ENCODE results near the gene C14orf39.

C14orf39 gene

GRCh38 chr14:60508707-60509437, 23.0 kb upstream of the C14orf39 start, which contains the start of gene SIX6:
Gene SIX6 (plus strand): TSS chr14:60509146. CDS start chr14:60509399, 253 bp downstream.
- TF ChIP-seq MYC (IDR thresholded peaks at IDR 0.05; ENCODE audit: low read depth, low read length) (no peak), POLR2A (IDR thresholded peaks at IDR 0.05; ENCODE audit: extremely low read depth, insufficient read length) (no peak), MAX (IDR thresholded peaks at IDR 0.05; ENCODE audit: low read depth, low read length) (no peak), CTCF (IDR thresholded peaks at IDR 0.05; ENCODE audit: low read depth, low read length) (no peak)
- DNase-seq (ENCODE audit: low read depth), result no peak
- H3K4me3 ChIP-seq (ENCODE audit: low read depth, low read length), result no peak within 1 kb of the TSS

- DNase-seq (ENCODE audit: low read depth), result no peak
- no peak overlapping the region for H3K4me3 ChIP-seq (ENCODE audit: low read depth, low read length)
Observed at GRCh38 chr14:60508363-60508706, 22.5 kb upstream of the C14orf39 start.

GRCh38 chr14:60506985-60507829, 21.3 kb upstream of the C14orf39 start:
- no peak overlapping the region for H3K4me3 ChIP-seq (ENCODE audit: low read depth, low read length)
- DNase-seq (ENCODE audit: low read depth), result no peak
- TF ChIP-seq MYC (IDR thresholded peaks at IDR 0.05; ENCODE audit: low read depth, low read length), result no peak
- no peak for TF ChIP-seq MAX (IDR thresholded peaks at IDR 0.05; ENCODE audit: low read depth, low read length)
- no peak for TF ChIP-seq POLR2A (IDR thresholded peaks at IDR 0.05; ENCODE audit: extremely low read depth, insufficient read length)
- no peak for TF ChIP-seq CTCF (IDR thresholded peaks at IDR 0.05; ENCODE audit: low read depth, low read length)

More at GRCh38 chr14:60508363-60508706, 22.5 kb upstream of the C14orf39 start:
- TF ChIP-seq MAX (IDR thresholded peaks at IDR 0.05; ENCODE audit: low read depth, low read length) (no peak), CTCF (IDR thresholded peaks at IDR 0.05; ENCODE audit: low read depth, low read length) (no peak), MYC (IDR thresholded peaks at IDR 0.05; ENCODE audit: low read depth, low read length) (no peak), POLR2A (IDR thresholded peaks at IDR 0.05; ENCODE audit: extremely low read depth, insufficient read length) (no peak)

GRCh38 chr14:60506462-60506984, 20.7 kb upstream of the C14orf39 start:
- no peak for DNase-seq (ENCODE audit: low read depth)
- no peak for TF ChIP-seq POLR2A (IDR thresholded peaks at IDR 0.05; ENCODE audit: extremely low read depth, insufficient read length)
- TF ChIP-seq MYC (IDR thresholded peaks at IDR 0.05; ENCODE audit: low read depth, low read length), result no peak
- TF ChIP-seq CTCF (IDR thresholded peaks at IDR 0.05; ENCODE audit: low read depth, low read length), result no peak
- no peak for TF ChIP-seq MAX (IDR thresholded peaks at IDR 0.05; ENCODE audit: low read depth, low read length)
- H3K4me3 ChIP-seq (ENCODE audit: low read depth, low read length), result no peak overlapping the region

GRCh38 chr14:60506010-60506409, 20.1 kb upstream of the C14orf39 start:
- TF ChIP-seq POLR2A (IDR thresholded peaks at IDR 0.05; ENCODE audit: extremely low read depth, insufficient read length), result no peak
- TF ChIP-seq MAX (IDR thresholded peaks at IDR 0.05; ENCODE audit: low read depth, low read length), result no peak
- TF ChIP-seq MYC (IDR thresholded peaks at IDR 0.05; ENCODE audit: low read depth, low read length), result no peak
- no peak overlapping the region for H3K4me3 ChIP-seq (ENCODE audit: low read depth, low read length)
- no peak for DNase-seq (ENCODE audit: low read depth)

Measured in NB4 (cell line).